Measurements from ENCODE around the gene KAT5.

KAT5 gene

GRCh38 chr11:65710421-65710820 is 1.6 kb upstream of the KAT5 start:
- H3K4me3 ChIP-seq (replicated peaks; ENCODE audit: insufficient read depth, low read length) = no peak overlapping the region
- no peaks in the 10 kb centered on the region for H3K27me3 ChIP-seq (ENCODE audit: insufficient read depth, poor library complexity, severe bottlenecking)
- H3K27ac ChIP-seq (replicated peaks) = no peak overlapping the region
- no peak for TF ChIP-seq CTCF (IDR thresholded peaks at IDR 0.05; ENCODE audit: insufficient read depth, low read length)
- no peak for TF ChIP-seq REST (IDR thresholded peaks at IDR 0.05; ENCODE audit: insufficient replicate concordance, low read depth)
- TF ChIP-seq GABPA (IDR thresholded peaks at IDR 0.05; ENCODE audit: low read depth) = no peak
- TF ChIP-seq SPI1 (IDR thresholded peaks at IDR 0.05; ENCODE audit: borderline replicate concordance, low read depth) = no peak
- no peak for TF ChIP-seq POLR2AphosphoS5 (IDR thresholded peaks at IDR 0.05; ENCODE audit: low read depth)
- no peak for DNase-seq (ENCODE audit: low read depth in 1 of 2, low spot score in 1 of 2)

GRCh38 chr11:65712633-65713076 is 603 bp downstream of the KAT5 start:
- H3K27me3 ChIP-seq (ENCODE audit: insufficient read depth, poor library complexity, severe bottlenecking) = no peaks in the 10 kb centered on the region
- DNase-seq (ENCODE audit: low read depth in 1 of 2, low spot score in 1 of 2) = no peak
- peak overlapping the region; percentile 100 for H3K27ac ChIP-seq (replicated peaks)
- TF ChIP-seq POLR2AphosphoS5 (IDR thresholded peaks at IDR 0.05; ENCODE audit: low read depth) = no peak
- no peak for TF ChIP-seq GABPA (IDR thresholded peaks at IDR 0.05; ENCODE audit: low read depth)
- TF ChIP-seq REST (IDR thresholded peaks at IDR 0.05; ENCODE audit: insufficient replicate concordance, low read depth) = no peak
- TF ChIP-seq SPI1 (IDR thresholded peaks at IDR 0.05; ENCODE audit: borderline replicate concordance, low read depth) = no peak
- no peak for TF ChIP-seq CTCF (IDR thresholded peaks at IDR 0.05; ENCODE audit: insufficient read depth, low read length)
- peak overlapping the region; percentile 67 for H3K4me3 ChIP-seq (replicated peaks; ENCODE audit: insufficient read depth, low read length)

GRCh38 chr11:65713212-65713969 is 1.3 kb downstream of the KAT5 start:
- H3K4me3 ChIP-seq (replicated peaks; ENCODE audit: insufficient read depth, low read length) = peak overlapping the region; percentile 67; the same call in 1 of the 2 replicates
- no peak for DNase-seq (ENCODE audit: low read depth in 1 of 2, low spot score in 1 of 2)
- TF ChIP-seq REST (IDR thresholded peaks at IDR 0.05; ENCODE audit: insufficient replicate concordance, low read depth) (no peak), CTCF (IDR thresholded peaks at IDR 0.05; ENCODE audit: insufficient read depth, low read length) (no peak), GABPA (IDR thresholded peaks at IDR 0.05; ENCODE audit: low read depth) (no peak), POLR2AphosphoS5 (IDR thresholded peaks at IDR 0.05; ENCODE audit: low read depth) (no peak), SPI1 (IDR thresholded peaks at IDR 0.05; ENCODE audit: borderline replicate concordance, low read depth) (no peak)
- no peaks in the 10 kb centered on the region for H3K27me3 ChIP-seq (ENCODE audit: insufficient read depth, poor library complexity, severe bottlenecking)
- peak overlapping the region; percentile 100; the same call in 1 of the 2 replicates for H3K27ac ChIP-seq (replicated peaks)

Measured in HL-60 (cell line).